HG02798 (cell line): ENCODE measurements around the gene RUVBL2.

Source experiments
- ATAC-seq: cut with Tn5 transposase; IDR thresholded peaks from one replicate; pipeline ENCODE4 v1.9.1; 2021; ENCODE audit warnings: mild to moderate bottlenecking; ENCODE audit not compliant: unreplicated experiment, poor library complexity

RUVBL2 gene

GRCh38 chr19:48987323-48987722, 6.4 kb upstream of the RUVBL2 start:
- ATAC-seq = no peak

GRCh38 chr19:48988286-48988685, 5.4 kb upstream of the RUVBL2 start:
- no peak for ATAC-seq

- no peak for ATAC-seq
These were observed 4.8 kb upstream of the RUVBL2 start for GRCh38 chr19:48988860-48989259.

GRCh38 chr19:48989701-48990291, 3.9 kb upstream of the RUVBL2 start:
- ATAC-seq = no peak

GRCh38 chr19:48990400-48990799, 3.3 kb upstream of the RUVBL2 start:
- no peak for ATAC-seq

- ATAC-seq = no peak
These were observed 2.6 kb upstream of the RUVBL2 start for GRCh38 chr19:48991011-48991609.

- ATAC-seq = no peak
These were observed 1.7 kb upstream of the RUVBL2 start for GRCh38 chr19:48991873-48992580.

GRCh38 chr19:48992581-48993174, 1.0 kb upstream of the RUVBL2 start:
- ATAC-seq = no peak

GRCh38 chr19:48994035-48994386, 324 bp downstream of the RUVBL2 start:
- ATAC-seq = no peak

GRCh38 chr19:48997972-48998371, 4.3 kb downstream of the RUVBL2 start:
- no peak for ATAC-seq

- ATAC-seq = no peak
These were observed 6.0 kb downstream of the RUVBL2 start for GRCh38 chr19:48999481-49000325.

GRCh38 chr19:49004133-49004532, 10.4 kb downstream of the RUVBL2 start:
- ATAC-seq = no peak

GRCh38 chr19:49004964-49005614, 11.4 kb downstream of the RUVBL2 start:
- no peak for ATAC-seq

GRCh38 chr19:49006905-49007304, 13.2 kb downstream of the RUVBL2 start:
- no peak for ATAC-seq

GRCh38 chr19:49009828-49010227, 16.1 kb downstream of the RUVBL2 start:
- no peak for ATAC-seq

- ATAC-seq = no peak
These were observed 16.8 kb downstream of the RUVBL2 start for GRCh38 chr19:49010453-49010852.

- no peak for ATAC-seq
These were observed 17.5 kb downstream of the RUVBL2 start for GRCh38 chr19:49011194-49011593.

- ATAC-seq = no peak
These were observed 20.6 kb downstream of the RUVBL2 start for GRCh38 chr19:49014123-49014869.

GRCh38 chr19:49014870-49015255, 21.2 kb downstream of the RUVBL2 start:
- ATAC-seq = no peak
